GM12878 (cell line): ENCODE data around the gene CCDC83. TPM values are rescaled to one million over a fixed set of nuclear protein-coding genes. Genes with fewer than 3 reads are reported as not detected.

Experiments
- ATAC-seq: fragments of 200-7000 bp; cut with Tn5 transposase; 3 replicates; pipeline ENCODE4 v1.9.1; 2020; ENCODE audit warnings: mild to moderate bottlenecking, moderate library complexity
- BruUV-seq: library from RNA; stranded (reverse); fragments of 400-500 nt; replicated peaks from 2 replicates; lab custom pipeline; 2021; lab: Mats Ljungman, UMichigan
- CTCF ChIA-PET: fragments of 300-600 bp; sonication (Branson Sonifier 250); formaldehyde crosslinking; extraction: SDS; loops from one replicate; lab custom pipeline; 2021; ENCODE audit warnings: inconsistent platforms; lab: Yijun Ruan, JAX
- POLR2A ChIA-PET: fragments of 350-600 bp; formaldehyde crosslinking; extraction: SDS; loops from one replicate; lab custom pipeline; 2021; ENCODE audit warnings: inconsistent platforms; lab: Charles Lee
- RAD21 ChIA-PET: fragments of 300-600 bp; sonication (Branson Sonifier 250); formaldehyde crosslinking; loops from one replicate; lab custom pipeline; 2023; ENCODE audit warnings: antibody characterized with exemption; ENCODE audit not compliant: unreplicated experiment; lab: Charles Lee
- SMC1A ChIA-PET: fragments of 300-600 bp; sonication (Branson Sonifier 250); formaldehyde crosslinking; loops from one replicate; lab custom pipeline; 2023; ENCODE audit not compliant: unreplicated experiment, uncharacterized antibody; lab: Charles Lee
- DNase-seq: peaks from one replicate; pipeline ENCODE4 v3.0.0-alpha.2; 2011; ENCODE audit warnings: low read depth, low spot score
- FAIRE-seq: peaks from 3 replicates; lab custom pipeline; 2011; peaks lifted over from hg19 to GRCh38; lab: Jason Lieb, UNC
- H2AFZ ChIP-seq: 2 replicates; pipeline ENCODE4 v1.6.0; 2011; ENCODE audit warnings: low read depth, low read length, control low read depth; ENCODE audit not compliant: control insufficient read depth
- H3K27ac ChIP-seq: 2 replicates; pipeline ENCODE4 v1.5.1; 2011; ENCODE audit warnings: control low read depth; ENCODE audit not compliant: control insufficient read depth, insufficient read depth
- H3K27me3 ChIP-seq, 2 experiments: replicated peaks in 1 of 2; 2 replicates each; pipeline versions ENCODE4 v1.6.0 to v1.6.1; 2011; ENCODE audit warnings: low read length in 1 of 2; ENCODE audit not compliant: control insufficient read depth in 2 of 2, insufficient read depth in 2 of 2
- H3K36me3 ChIP-seq, 2 experiments: 2 replicates each; pipeline ENCODE4 v1.5.1; 2011; ENCODE audit warnings: low read length in 1 of 2; ENCODE audit not compliant: control insufficient read depth in 2 of 2, insufficient read depth in 2 of 2
- H3K4me1 ChIP-seq: 2 replicates; pipeline ENCODE4 v1.6.1; 2011; ENCODE audit warnings: mild to moderate bottlenecking, low read length, moderate library complexity, mixed read lengths; ENCODE audit not compliant: control insufficient read depth, insufficient read depth
- H3K4me2 ChIP-seq: 2 replicates; pipeline ENCODE4 v1.6.0; 2011; ENCODE audit warnings: control low read depth; ENCODE audit not compliant: control insufficient read depth, insufficient read depth
- H3K4me3 ChIP-seq: fragments of 200-600 bp; sonication (generic); 2 replicates; pipeline ENCODE4 v1.5.1; 2016
- H3K79me2 ChIP-seq: 2 replicates; pipeline ENCODE4 v1.6.0; 2011; ENCODE audit warnings: low read length; ENCODE audit not compliant: control insufficient read depth, insufficient read depth
- H3K9ac ChIP-seq: 2 replicates; pipeline ENCODE4 v1.8.0; 2011; ENCODE audit warnings: low read length, control low read depth, mixed read lengths; ENCODE audit not compliant: control insufficient read depth, insufficient read depth
- H3K9me3 ChIP-seq: replicated peaks from 3 replicates; pipeline ENCODE4 v1.5.1; 2011; ENCODE audit warnings: mild to moderate bottlenecking, low read length; ENCODE audit not compliant: control insufficient read depth, insufficient read depth
- H4K20me1 ChIP-seq: 2 replicates; pipeline ENCODE4 v1.6.0; 2011; ENCODE audit not compliant: control insufficient read depth, insufficient read depth
- ATF7 ChIP-seq: fragments of 450-650 bp; IDR thresholded peaks from 2 replicates; pipeline ENCODE4 v1.6.1; 2016; ENCODE audit warnings: low read depth, mild to moderate bottlenecking
- CBFB ChIP-seq: IDR thresholded peaks from 2 replicates; pipeline ENCODE4 v1.6.1; 2016; ENCODE audit warnings: antibody characterized with exemption, low read depth
- CUX1 ChIP-seq: IDR thresholded peaks from 2 replicates; pipeline ENCODE4 v1.6.1; 2012; ENCODE audit warnings: improper control_type of control experiment, low read depth, low read length; ENCODE audit not compliant: insufficient replicate concordance
- ELK1 ChIP-seq: IDR thresholded peaks from 2 replicates; pipeline ENCODE4 v1.6.1; 2012; ENCODE audit warnings: low read depth, low read length, improper control_type of control experiment
- IRF3 ChIP-seq: fragments of 450-650 bp; IDR thresholded peaks from 2 replicates; pipeline ENCODE4 v1.6.1; 2014; ENCODE audit warnings: mild to moderate bottlenecking
- NFYA ChIP-seq: IDR thresholded peaks from 2 replicates; pipeline ENCODE4 v1.6.1; 2011; ENCODE audit warnings: low read depth, mild to moderate bottlenecking, low read length, improper control_type of control experiment, borderline replicate concordance
- NRF1 ChIP-seq: conservative IDR thresholded peaks from 2 replicates; pipeline ENCODE4 v1.6.1; 2011; ENCODE audit warnings: mild to moderate bottlenecking, low read depth, low read length, improper control_type of control experiment
- SPI1 ChIP-seq: IDR thresholded peaks from 2 replicates; pipeline ENCODE4 v1.6.1; 2011; ENCODE audit warnings: low read depth, mild to moderate bottlenecking, low read length, moderate library complexity, borderline replicate concordance; ENCODE audit not compliant: insufficient read depth
- SREBF1 ChIP-seq: IDR thresholded peaks from 2 replicates; pipeline ENCODE4 v1.6.1; 2012; ENCODE audit warnings: mild to moderate bottlenecking, low read length
- TAF1 ChIP-seq: IDR thresholded peaks from 2 replicates; pipeline ENCODE4 v1.6.1; 2011; ENCODE audit warnings: mild to moderate bottlenecking, low read depth, low read length, borderline replicate concordance
- ZNF592 ChIP-seq: fragments of 450-650 bp; IDR thresholded peaks from 2 replicates; pipeline ENCODE4 v1.6.1; 2017; ENCODE audit warnings: mild to moderate bottlenecking, moderate library complexity
- WGBS: methylation state at CpG from one replicate; pipeline ENCODE4 v1.1.6; 2016; ENCODE audit warnings: low lambda C conversion rate; ENCODE audit not compliant: insufficient replicate concordance, insufficient coverage; ENCODE audit errors: missing lambda C conversion rate; 5-methylcytosine and 5-hydroxymethylcytosine counted together
- in situ Hi-C: fragments of 300-500 bp; cut with MboI; formaldehyde crosslinking; loops from 9 replicates; pipeline ENCODE4 v1.14.3; 2018; ENCODE audit warnings: mixed read lengths
- intact Hi-C: fragments of 100-400 bp; cut with micrococcal nuclease; formaldehyde crosslinking; loops from one replicate; pipeline ENCODE4 v1.14.2; 2022; ENCODE audit not compliant: unreplicated experiment
- polyA plus RNA-seq, 11 experiments: library from polyadenylated mRNA; depleted of rRNA in 4 of 11; unstranded in 6 of 11; stranded (reverse) in 5 of 11; fragments of >200 nt; fragmentation: Nextera tagmentation in 4 of 11; fragmentation: Illumina TruSeq in 1 of 11; extraction: Ambion mirVana in 4 of 11; extraction: Trizol in 1 of 11; gene quantifications; 1 replicate in 1 of 11; 2 replicates in 10 of 11; pipeline versions ENCODE4 v1.2.1 to v1.2.3, GENCODE V29; 2011 to 2016; ENCODE audit warnings: inconsistent platforms in 2 of 11, missing spikeins in 2 of 11, low read depth in 1 of 11
- total RNA-seq, 4 experiments: library from RNA; depleted of rRNA in 3 of 4; stranded (reverse); fragments of >200 nt in 3 of 4; fragmentation: Illumina TruSeq in 1 of 4; extraction: Trizol in 1 of 4; gene quantifications; 2 replicates each; pipeline versions ENCODE4 v1.2.1 to v1.2.3, GENCODE V29; 2013 to 2021

CCDC83 gene
- total and polyA plus RNA-seq, 10 of the 15 experiments (the other 5 are each of a cell fraction or from before 2014, with no cell fraction given): not detected

GRCh38 chr11:85896876-85897275, 41.7 kb downstream of the CCDC83 start:
- ATAC-seq: no peak
- intact Hi-C loops: no loop called here
- peaks cover 0 to 1% of the 10 kb centered on the region in 2 experiments; a peak in 1 of 4 replicates for H3K27me3 ChIP-seq
- H3K4me3 ChIP-seq: no peak overlapping the region
- DNase-seq: no peak
- ChIA-PET CTCF (no interaction called here), SMC1A (interaction anchor here (0.6 kb wide), 1 partner anchor 9 kb away, joined by 4 read pairs; no protein-coding TSS in a partner anchor), RAD21 (no interaction called here), POLR2A (no interaction called here)
- TF ChIP-seq CUX1 (no peak), ZNF592 (no peak), IRF3 (no peak), ELK1 (no peak), SREBF1 (no peak), TAF1 (no peak), SPI1 (no peak), NRF1 (no peak), CBFB (no peak), ATF7 (no peak), NFYA (no peak)
- no peak overlapping the region for H3K27ac ChIP-seq
- H3K79me2 ChIP-seq: no peaks in the 10 kb centered on the region
- no peak overlapping the region for H2AFZ ChIP-seq
- BruUV-seq: no TSS peak
- no peaks in the 10 kb centered on the region for H3K36me3 ChIP-seq
- no peaks in the 10 kb centered on the region for H4K20me1 ChIP-seq
- WGBS: 73% methylated on average over 3 of the region's 3 CpGs
- H3K4me1 ChIP-seq: no peaks in the 10 kb centered on the region
- in situ Hi-C loops: no loop called here
- no peak overlapping the region for H3K4me2 ChIP-seq
- no peak for FAIRE-seq
- no peaks in the 10 kb centered on the region for H3K9me3 ChIP-seq
- H3K9ac ChIP-seq: no peak overlapping the region
